Prostate gland (tissue), 2 donors: Measurements from ENCODE around the gene ZNF892.

Experiments
- CTCF ChIP-seq, 4 experiments: fragments of 200-600 bp in 2 of 4; fragments of 450-650 bp in 2 of 4; sonication (generic) in 2 of 4; IDR thresholded peaks; 1 replicate in 3 of 4; 2 replicates in 1 of 4; pipeline ENCODE4 v1.5.1; 2016 to 2019; ENCODE audit warnings: antibody characterized with exemption in 4 of 4, mild to moderate bottlenecking in 2 of 4, moderate library complexity in 2 of 4
- POLR2A ChIP-seq: fragments of 450-650 bp; IDR thresholded peaks from one replicate; pipeline ENCODE4 v1.6.1; 2016; ENCODE audit warnings: antibody characterized with exemption, mild to moderate bottlenecking

- TF ChIP-seq CTCF (IDR thresholded peaks at IDR 0.05) (peak in 3 of 4 experiments; percentile 38 to 57 (median 46)), POLR2A (peak; percentile 34)
These were observed at the start of gene ZNF892 for GRCh38 chr2:95207111-95207961.
